Measurements from ENCODE around the gene SREK1IP1.
"Not testable (repeated sequence)": the region's sequence is repeated elsewhere in the genome, so short reads cannot be mapped to it uniquely, and the experiment has no call there.

Gene SREK1IP1

GRCh38 chr5:64765804-64766504, 2.5 kb downstream of the SREK1IP1 start:
- no peak for DNase-seq (ENCODE audit: low read depth in 3 of 3)

- DNase-seq (ENCODE audit: low read depth in 3 of 3), result no peak
These were observed 4.5 kb downstream of the SREK1IP1 start for GRCh38 chr5:64763948-64764503.

GRCh38 chr5:64759960-64760660, 8.4 kb downstream of the SREK1IP1 start:
- no peak for DNase-seq (ENCODE audit: low read depth in 3 of 3)

- no peak for DNase-seq (ENCODE audit: low read depth in 3 of 3)
These were observed 9.6 kb downstream of the SREK1IP1 start for GRCh38 chr5:64758901-64759300.

- DNase-seq (ENCODE audit: low read depth in 3 of 3), result no peak
These were observed 14.4 kb downstream of the SREK1IP1 start for GRCh38 chr5:64754066-64754465.

- DNase-seq (ENCODE audit: low read depth in 3 of 3), result no peak
These were observed 19.1 kb downstream of the SREK1IP1 start for GRCh38 chr5:64749385-64749784.

- DNase-seq (ENCODE audit: low read depth in 3 of 3), result no peak
These were observed 22.0 kb downstream of the SREK1IP1 start for GRCh38 chr5:64746446-64746845.

- DNase-seq (ENCODE audit: low read depth in 3 of 3), result no peak
These were observed 23.6 kb downstream of the SREK1IP1 start for GRCh38 chr5:64744914-64745313.

DNA sequence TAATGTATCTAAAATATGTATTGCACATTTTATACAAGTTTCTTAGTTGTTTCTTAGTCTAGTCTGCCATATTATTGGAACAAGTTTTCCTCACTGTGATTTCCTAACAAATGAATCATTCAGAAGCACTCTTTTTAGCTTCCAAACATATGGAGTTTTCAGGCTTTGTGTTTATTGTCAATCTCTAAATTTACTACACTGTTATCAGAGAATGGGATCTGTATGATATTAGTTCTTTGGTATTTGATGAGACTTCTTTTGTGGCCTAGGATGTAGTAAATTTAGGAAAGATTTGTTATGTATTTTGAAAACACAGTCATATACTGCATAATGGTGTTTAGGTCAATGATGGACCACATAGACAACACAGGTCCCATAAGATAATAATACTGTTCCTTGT, 25.7 kb downstream of the SREK1IP1 start:
- DNase-seq (ENCODE audit: low read depth in 3 of 3), result no peak

- DNase-seq (ENCODE audit: low read depth in 3 of 3), result no peak
These were observed 26.1 kb downstream of the SREK1IP1 start for GRCh38 chr5:64742411-64742810.

GRCh38 chr5:64727150-64727549, 41.3 kb downstream of the SREK1IP1 start:
- no peak for DNase-seq (ENCODE audit: low read depth in 3 of 3)

DNA sequence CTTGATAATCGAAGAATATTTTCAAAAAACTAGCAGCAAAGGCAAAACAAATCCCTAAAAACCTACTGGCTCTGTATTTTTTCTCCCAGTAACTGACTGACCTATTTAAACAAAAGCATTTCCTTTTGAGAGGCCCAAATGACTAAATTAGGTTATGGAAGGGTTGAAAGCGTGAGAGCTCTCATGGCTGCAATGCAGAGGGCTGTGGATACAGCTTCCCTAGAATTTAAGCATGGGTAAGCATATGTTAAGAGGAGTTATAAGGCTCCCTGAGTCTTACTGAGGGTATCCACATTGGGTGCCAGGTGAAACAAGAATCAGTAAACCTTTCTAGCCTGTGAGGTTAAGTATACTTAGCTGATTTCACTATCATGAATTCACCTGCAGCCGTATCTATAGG, 45.9 kb downstream of the SREK1IP1 start:
- DNase-seq (ENCODE audit: low read depth in 3 of 3), result no peak

DNA sequence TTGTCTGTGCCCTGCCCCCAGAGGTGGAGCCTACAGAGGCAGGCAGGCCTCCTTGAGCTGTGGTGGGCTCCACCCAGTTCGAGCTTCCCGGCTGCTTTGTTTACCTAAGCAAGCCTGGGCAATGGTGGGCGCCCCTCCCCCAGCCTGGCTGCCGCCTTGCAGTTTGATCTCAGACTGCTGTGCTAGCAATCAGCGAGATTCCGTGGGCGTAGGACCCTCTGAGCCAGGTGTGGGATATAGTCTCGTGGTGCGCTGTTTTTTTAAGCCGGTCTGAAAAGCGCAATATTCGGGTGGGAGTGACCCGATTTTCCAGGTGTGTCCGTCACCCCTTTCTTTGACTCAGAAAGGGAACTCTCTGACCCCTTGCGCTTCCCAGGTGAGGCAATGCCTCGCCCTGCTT, 54.0 kb downstream of the SREK1IP1 start:
- not testable (repeated sequence) for DNase-seq (ENCODE audit: low read depth in 3 of 3)

DNA sequence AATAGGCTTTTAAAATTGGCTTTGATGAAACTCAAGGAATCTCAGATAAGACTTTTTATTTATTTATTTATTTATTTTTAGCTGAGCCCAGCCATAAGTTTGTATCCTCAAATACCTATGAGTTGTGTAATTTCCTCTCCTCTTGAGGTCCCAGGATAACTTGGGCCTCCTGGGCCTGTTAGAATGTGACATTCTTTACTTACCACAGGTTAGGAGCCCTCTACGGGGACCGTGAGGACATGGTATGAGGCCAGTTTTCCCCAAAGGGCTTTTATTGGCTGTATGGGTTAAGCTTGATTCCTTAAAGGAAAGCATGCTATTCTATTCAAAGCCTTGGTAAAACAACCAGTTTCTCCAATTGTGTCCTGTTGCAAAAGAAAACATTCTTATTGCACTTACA, 61.3 kb downstream of the SREK1IP1 start:
- DNase-seq (ENCODE audit: low read depth in 3 of 3), result no peak

GRCh38 chr5:64706074-64706473, 62.4 kb downstream of the SREK1IP1 start:
- not testable (repeated sequence) for DNase-seq (ENCODE audit: low read depth in 3 of 3)

GRCh38 chr5:64700765-64701164, 67.7 kb downstream of the SREK1IP1 start:
- no peak for DNase-seq (ENCODE audit: low read depth in 3 of 3)

DNA sequence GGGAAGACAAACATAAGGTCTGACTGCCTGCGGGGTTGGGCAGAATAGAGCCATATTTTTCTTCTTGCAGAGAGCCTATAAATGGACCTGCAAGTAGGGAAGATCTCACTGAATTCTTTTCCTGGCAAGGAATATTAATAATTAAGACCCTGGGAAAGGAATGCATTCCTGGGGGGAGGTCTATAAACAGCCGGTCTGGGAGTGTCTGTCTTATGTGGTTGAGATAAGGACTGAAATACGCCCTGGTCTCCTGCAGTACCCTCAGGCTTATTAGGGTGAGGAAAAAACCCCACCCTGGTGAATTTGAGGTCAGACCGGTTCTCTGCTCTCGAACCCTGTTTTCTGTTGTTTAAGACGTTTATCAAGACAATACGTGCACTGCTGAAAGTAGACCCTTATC, 72.1 kb downstream of the SREK1IP1 start:
- DNase-seq (ENCODE audit: low read depth in 3 of 3), result not testable (repeated sequence)

GRCh38 chr5:64693636-64694035, 74.9 kb downstream of the SREK1IP1 start:
- no peak for DNase-seq (ENCODE audit: low read depth in 3 of 3)

- no peak for DNase-seq (ENCODE audit: low read depth in 3 of 3)
These were observed 77.2 kb downstream of the SREK1IP1 start for GRCh38 chr5:64691291-64691690.

DNA sequence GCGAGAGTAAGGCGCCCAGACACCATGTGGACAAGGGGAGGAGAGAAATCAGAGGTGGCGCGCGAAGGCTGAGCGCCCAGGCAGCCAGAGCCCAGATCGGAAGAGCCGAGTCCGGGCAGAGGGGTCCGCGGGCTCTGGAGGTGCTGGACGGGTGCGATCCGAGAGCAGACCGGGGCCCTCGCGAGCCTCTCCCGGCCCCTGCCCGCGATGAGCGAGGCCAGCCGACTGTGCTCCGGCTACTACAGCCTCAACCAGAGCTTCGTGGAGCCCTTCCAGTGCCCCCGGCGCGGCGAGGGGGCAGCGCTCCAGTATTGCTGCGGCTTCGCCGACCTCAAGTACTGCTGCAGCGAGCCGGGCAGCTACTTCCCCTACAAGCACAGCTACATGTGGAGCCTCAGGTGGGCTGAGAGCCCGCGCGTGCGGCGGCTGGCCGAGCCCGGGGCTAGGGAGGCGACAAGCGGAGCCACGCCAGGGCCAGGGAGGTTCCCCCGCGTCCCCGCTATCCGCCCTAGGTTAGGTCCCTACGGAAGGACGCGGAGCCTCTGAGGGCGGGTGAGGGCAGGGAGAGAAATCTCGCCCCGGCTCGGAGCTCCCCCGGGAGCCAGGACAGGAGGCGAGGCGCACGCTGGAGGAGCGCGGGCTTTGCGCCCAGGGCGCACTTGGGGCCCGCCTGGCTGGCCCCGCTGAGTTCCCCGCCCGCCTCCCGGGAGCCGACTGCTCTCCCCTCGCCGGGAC, 77.9 kb downstream of the SREK1IP1 start, which contains the start of gene SHISAL2B:
Gene SHISAL2B (plus strand): TSS at position 87 of the 735 bp plus-strand sequence. CDS start 121 bp downstream, at position 208.
- DNase-seq (ENCODE audit: low read depth in 3 of 3), result no peak

- DNase-seq (ENCODE audit: low read depth in 3 of 3), result no peak
These were observed 78.4 kb downstream of the SREK1IP1 start for GRCh38 chr5:64690104-64690416.

DNA sequence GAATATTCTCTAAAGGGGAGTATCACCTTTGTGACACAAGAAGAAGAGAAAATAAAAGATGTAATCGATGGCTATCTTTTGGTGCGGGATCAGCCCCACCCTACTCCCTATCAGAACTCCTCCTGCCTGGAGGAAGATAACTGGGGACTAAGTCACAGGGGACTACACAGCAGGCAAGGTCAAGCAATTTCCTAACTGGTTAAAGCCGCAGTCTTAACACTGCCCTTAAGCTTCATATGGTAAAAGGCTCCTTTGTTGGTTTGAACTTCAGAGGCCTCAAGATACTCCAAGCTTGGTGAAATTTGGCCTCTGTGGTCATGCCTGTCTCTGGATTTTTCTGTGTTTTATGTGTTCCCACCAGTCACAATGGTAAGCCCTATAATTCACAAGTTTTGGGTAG, 79.5 kb downstream of the SREK1IP1 start:
- no peak for DNase-seq (ENCODE audit: low read depth in 3 of 3)

Measured in stimulated activated CD4-positive, alpha-beta T cell treated with anti-CD3 and anti-CD28 coated beads, TNF-alpha, amount 100 ng/mL, for 24 hours (primary cell).